ENCODE data around the gene GIPR. TPM values are rescaled to one million over a fixed set of nuclear protein-coding genes. Genes with fewer than 3 reads are reported as not detected.

GIPR gene
- total RNA-seq, 1 experiment from 2014 or later, result 0.61 TPM

- Histone ChIP-seq H3K23ac (ENCODE audit: insufficient read length, low read depth, low read length) (no peak overlapping the region), H4K20me1 (ENCODE audit: control insufficient read depth, insufficient read depth, insufficient read length) (no peaks in the 10 kb centered on the region), H3K4me1 (ENCODE audit: insufficient read depth, low read length) (no peaks in the 10 kb centered on the region), H3K9me3 (ENCODE audit: control insufficient read depth, low read depth, low read length) (no peaks in the 10 kb centered on the region), H4K5ac (ENCODE audit: insufficient read length, low read depth, low read length) (no peak overlapping the region), H3T11ph (ENCODE audit: low read length) (no peak overlapping the region), H3K4me2 (ENCODE audit: insufficient read depth, insufficient read length, low read length) (no peak overlapping the region), H3K14ac (ENCODE audit: insufficient read depth, low read length) (no peak overlapping the region), H2BK12ac (ENCODE audit: insufficient read length, low read depth, low read length) (no peak overlapping the region), H3K27me3 (ENCODE audit: insufficient read depth, low read length) (no peaks in the 10 kb centered on the region), H3K9ac (ENCODE audit: extremely low read depth, insufficient read length, low read length) (no peak overlapping the region), H3K79me1 (ENCODE audit: insufficient read depth, low read depth, low read length, poor library complexity, severe bottlenecking) (no peaks in the 10 kb centered on the region), H3K79me2 (ENCODE audit: insufficient read depth, low read length) (no peaks in the 10 kb centered on the region), H2AK5ac (ENCODE audit: insufficient read length, low read length) (no peak overlapping the region), H4K91ac (ENCODE audit: insufficient read length, low read depth, low read length) (no peak overlapping the region), H2BK5ac (ENCODE audit: insufficient read length, low read length) (no peak overlapping the region), H3K4ac (ENCODE audit: low read depth, low read length) (no peak overlapping the region), H3K23me2 (ENCODE audit: insufficient read length, low read depth, low read length, poor library complexity, severe bottlenecking) (no peaks in the 10 kb centered on the region), H2BK15ac (ENCODE audit: low read depth, low read length) (no peak overlapping the region), H2AFZ (ENCODE audit: low read length) (no peak overlapping the region), H4K8ac (replicated peaks; ENCODE audit: insufficient read length, low read depth, low read length) (peak overlapping the region; percentile 43), H2BK120ac (ENCODE audit: low read depth, low read length, poor library complexity, severe bottlenecking) (no peak overlapping the region), H3K18ac (ENCODE audit: insufficient read length, low read depth, low read length) (no peak overlapping the region), H3K27ac (ENCODE audit: insufficient read length, low read depth, low read length) (no peak overlapping the region), H2BK20ac (ENCODE audit: low read depth, low read length, poor library complexity, severe bottlenecking) (no peak overlapping the region), H3K56ac (ENCODE audit: insufficient read length, low read depth, low read length) (no peak overlapping the region)
- TF ChIP-seq CTCF (conservative IDR thresholded peaks at IDR 0.05), result no peak
- Mint-ChIP-seq H3K36me3 (ENCODE audit: insufficient read depth in 1 of 3, low read depth in 3 of 3) (no peaks in the 10 kb centered on the region), H3K4me3 (peak overlapping the region in 1 of 2 experiments; percentile 38; a peak in 1 of 5 replicates), H3K4me1 (peaks cover 6 to 10% of the 10 kb centered on the region in 2 experiments; a peak in 3 of 4 replicates), H3K9me3 (no peaks in the 10 kb centered on the region), H3K27me3 (ENCODE audit: low read depth) (peaks cover 4% of the 10 kb centered on the region), H3K27ac (peak overlapping the region in 1 of 3 experiments; percentile 46; a peak in 1 of 7 replicates)
- DNase-seq, result no peak
- no CpG with 5 or more reads among the region's 5 CpGs for WGBS (ENCODE audit: extremely low coverage, insufficient read length, low lambda C conversion rate)
These were observed 14.4 kb upstream of the GIPR start for GRCh38 chr19:45653634-45654033.

All from H9 (cell line).